Liver (tissue), 3 donors: ENCODE measurements around the gene RAB43.

Experiments used
- ATF3 ChIP-seq: IDR thresholded peaks from 2 replicates; pipeline ENCODE4 v1.6.1; 2016; ENCODE audit warnings: antibody characterized with exemption
- EGR1 ChIP-seq, 2 donors: IDR thresholded peaks; 2 replicates each; pipeline ENCODE4 v1.6.1; 2016 to 2018; ENCODE audit warnings: antibody characterized with exemption in 2 of 2, low read depth in 2 of 2
- GABPA ChIP-seq, 2 donors: IDR thresholded peaks in 1 of 2; conservative IDR thresholded peaks in 1 of 2; 2 replicates each; pipeline ENCODE4 v1.6.1; 2016; ENCODE audit warnings: antibody characterized with exemption in 2 of 2, mild to moderate bottlenecking in 1 of 2, moderate library complexity in 1 of 2
- JUND ChIP-seq, 2 donors: IDR thresholded peaks; 2 replicates each; pipeline ENCODE4 v1.6.1; 2016; ENCODE audit warnings: antibody characterized with exemption in 2 of 2
- MAX ChIP-seq: IDR thresholded peaks from 2 replicates; pipeline ENCODE4 v1.6.1; 2016; ENCODE audit warnings: antibody characterized with exemption
- RAD21 ChIP-seq, 2 donors: IDR thresholded peaks; 2 replicates each; pipeline ENCODE4 v1.6.1; 2016; ENCODE audit warnings: antibody characterized with exemption in 2 of 2, mild to moderate bottlenecking in 2 of 2
- REST ChIP-seq: IDR thresholded peaks from 2 replicates; pipeline ENCODE4 v1.6.1; 2016; ENCODE audit warnings: antibody characterized with exemption, mild to moderate bottlenecking
- RXRA ChIP-seq, 2 donors: IDR thresholded peaks; 2 replicates each; pipeline ENCODE4 v1.6.1; 2017 to 2018; ENCODE audit warnings: antibody characterized with exemption in 2 of 2, mild to moderate bottlenecking in 1 of 2
- SP1 ChIP-seq: IDR thresholded peaks from 2 replicates; pipeline ENCODE4 v1.6.1; 2018; ENCODE audit warnings: antibody characterized with exemption, mild to moderate bottlenecking
- TAF1 ChIP-seq: conservative IDR thresholded peaks from 2 replicates; pipeline ENCODE4 v1.6.1; 2016; ENCODE audit warnings: antibody characterized with exemption, mild to moderate bottlenecking
- YY1 ChIP-seq: IDR thresholded peaks from 2 replicates; pipeline ENCODE4 v1.6.1; 2016; ENCODE audit warnings: antibody characterized with exemption, mild to moderate bottlenecking
- TF ChIP-seq, protein P1 (sequence below): fragments of 150-350 bp; IDR thresholded peaks from 2 replicates; pipeline ENCODE4 v1.5.1; 2017; ENCODE audit warnings: improper control_type of control experiment, low read depth, low read length; ENCODE audit not compliant: missing input control
- TF ChIP-seq, protein P2 (sequence below): IDR thresholded peaks from 2 replicates; pipeline ENCODE4 v1.6.1; 2016; ENCODE audit warnings: antibody characterized with exemption
- donor health status: healthy.
- donor health status: healthy.

- TF ChIP-seq YY1 (peak; percentile 67), RXRA (IDR thresholded peaks at IDR 0.05) (peak; percentile 94), TAF1 (no peak), MAX (peak; percentile 96), GABPA (IDR thresholded peaks at IDR 0.05 in 1 of 2, conservative IDR thresholded peaks at IDR 0.05 in 1 of 2) (peak in 1 of 2 donors; percentile 65), RAD21 (IDR thresholded peaks at IDR 0.05) (peak; percentile 31 to 34), REST (peak; percentile 36), JUND (IDR thresholded peaks at IDR 0.05) (peak in 1 of 2 donors; percentile 66), EGR1 (IDR thresholded peaks at IDR 0.05; ENCODE audit: low read depth in 2 of 2) (peak in 1 of 2 donors; percentile 85), ATF3 (peak; percentile 29), SP1 (peak; percentile 79)
- TF ChIP-seq, protein P1, sequence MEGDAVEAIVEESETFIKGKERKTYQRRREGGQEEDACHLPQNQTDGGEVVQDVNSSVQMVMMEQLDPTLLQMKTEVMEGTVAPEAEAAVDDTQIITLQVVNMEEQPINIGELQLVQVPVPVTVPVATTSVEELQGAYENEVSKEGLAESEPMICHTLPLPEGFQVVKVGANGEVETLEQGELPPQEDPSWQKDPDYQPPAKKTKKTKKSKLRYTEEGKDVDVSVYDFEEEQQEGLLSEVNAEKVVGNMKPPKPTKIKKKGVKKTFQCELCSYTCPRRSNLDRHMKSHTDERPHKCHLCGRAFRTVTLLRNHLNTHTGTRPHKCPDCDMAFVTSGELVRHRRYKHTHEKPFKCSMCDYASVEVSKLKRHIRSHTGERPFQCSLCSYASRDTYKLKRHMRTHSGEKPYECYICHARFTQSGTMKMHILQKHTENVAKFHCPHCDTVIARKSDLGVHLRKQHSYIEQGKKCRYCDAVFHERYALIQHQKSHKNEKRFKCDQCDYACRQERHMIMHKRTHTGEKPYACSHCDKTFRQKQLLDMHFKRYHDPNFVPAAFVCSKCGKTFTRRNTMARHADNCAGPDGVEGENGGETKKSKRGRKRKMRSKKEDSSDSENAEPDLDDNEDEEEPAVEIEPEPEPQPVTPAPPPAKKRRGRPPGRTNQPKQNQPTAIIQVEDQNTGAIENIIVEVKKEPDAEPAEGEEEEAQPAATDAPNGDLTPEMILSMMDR, result no peak
- TF ChIP-seq, protein P2, sequence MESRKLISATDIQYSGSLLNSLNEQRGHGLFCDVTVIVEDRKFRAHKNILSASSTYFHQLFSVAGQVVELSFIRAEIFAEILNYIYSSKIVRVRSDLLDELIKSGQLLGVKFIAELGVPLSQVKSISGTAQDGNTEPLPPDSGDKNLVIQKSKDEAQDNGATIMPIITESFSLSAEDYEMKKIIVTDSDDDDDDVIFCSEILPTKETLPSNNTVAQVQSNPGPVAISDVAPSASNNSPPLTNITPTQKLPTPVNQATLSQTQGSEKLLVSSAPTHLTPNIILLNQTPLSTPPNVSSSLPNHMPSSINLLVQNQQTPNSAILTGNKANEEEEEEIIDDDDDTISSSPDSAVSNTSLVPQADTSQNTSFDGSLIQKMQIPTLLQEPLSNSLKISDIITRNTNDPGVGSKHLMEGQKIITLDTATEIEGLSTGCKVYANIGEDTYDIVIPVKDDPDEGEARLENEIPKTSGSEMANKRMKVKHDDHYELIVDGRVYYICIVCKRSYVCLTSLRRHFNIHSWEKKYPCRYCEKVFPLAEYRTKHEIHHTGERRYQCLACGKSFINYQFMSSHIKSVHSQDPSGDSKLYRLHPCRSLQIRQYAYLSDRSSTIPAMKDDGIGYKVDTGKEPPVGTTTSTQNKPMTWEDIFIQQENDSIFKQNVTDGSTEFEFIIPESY, result peak; percentile 72
Measured at GRCh38 chr3:129116482-129116946, 5.1 kb downstream of the RAB43 start.
